ENCODE results near the gene ITPKB.
"Not testable (repeated sequence)": the region's sequence is repeated elsewhere in the genome, so short reads cannot be mapped to it uniquely, and the experiment has no call there.

Gene ITPKB

DNA sequence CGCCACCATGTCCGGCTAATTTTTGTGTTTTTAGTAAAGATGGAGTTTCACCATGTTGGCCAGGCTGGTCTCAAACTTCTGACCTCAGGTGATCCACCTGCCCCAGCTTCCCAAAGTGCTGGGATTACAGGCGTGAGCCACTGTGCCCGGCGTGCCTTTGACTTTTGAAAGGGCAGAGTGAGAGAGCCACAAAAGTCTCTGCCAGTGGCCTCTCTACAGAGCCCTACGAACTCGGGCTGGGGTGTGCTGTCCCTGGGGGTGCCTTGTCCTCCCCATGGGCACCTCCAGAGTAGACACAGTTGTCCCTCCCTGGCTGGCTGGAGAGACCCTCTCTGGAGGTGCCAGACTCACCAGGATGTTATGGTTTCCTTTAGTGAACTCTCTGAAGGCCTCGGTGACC lies 99.9 kb downstream of the ITPKB start:
- not testable (repeated sequence) for H3K36me3 ChIP-seq (ENCODE audit: insufficient read depth, low read length); H3K4me3 ChIP-seq (ENCODE audit: low read length); H2AFZ ChIP-seq (ENCODE audit: low read depth, low read length); H3K4me1 ChIP-seq (ENCODE audit: insufficient read depth, low read length); H3K9me3 ChIP-seq (ENCODE audit: low read length); H3K27me3 ChIP-seq (ENCODE audit: insufficient read depth, low read length)

DNA sequence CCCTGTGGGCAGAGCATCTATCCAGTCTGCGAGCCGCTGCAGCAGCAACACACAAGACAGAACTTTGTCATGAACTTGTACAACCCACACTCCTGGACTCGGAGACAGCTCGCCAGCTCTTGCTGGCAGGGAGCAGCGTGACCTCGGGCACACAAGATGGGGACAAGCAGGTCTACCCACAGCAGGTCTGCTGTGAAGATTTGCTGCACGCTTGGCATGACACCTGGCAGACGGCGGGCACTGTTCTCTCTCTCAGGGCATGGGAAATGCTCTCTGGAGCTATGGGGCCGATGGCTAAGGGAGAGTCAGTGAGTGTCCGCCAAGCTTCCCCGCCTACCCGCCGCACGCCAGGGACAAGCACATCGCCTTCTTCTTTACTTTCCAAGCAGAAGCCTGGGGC lies 100.5 kb downstream of the ITPKB start:
- no peak overlapping the region for H3K4me3 ChIP-seq (ENCODE audit: low read length)
- no peaks in the 10 kb centered on the region for H3K27me3 ChIP-seq (ENCODE audit: insufficient read depth, low read length)
- H2AFZ ChIP-seq (ENCODE audit: low read depth, low read length), result no peak overlapping the region
- no peaks in the 10 kb centered on the region for H3K9me3 ChIP-seq (ENCODE audit: low read length)
- H3K36me3 ChIP-seq (ENCODE audit: insufficient read depth, low read length), result peaks cover 6% of the 10 kb centered on the region
- peaks cover under 1% of the 10 kb centered on the region for H3K4me1 ChIP-seq (ENCODE audit: insufficient read depth, low read length)

DNA sequence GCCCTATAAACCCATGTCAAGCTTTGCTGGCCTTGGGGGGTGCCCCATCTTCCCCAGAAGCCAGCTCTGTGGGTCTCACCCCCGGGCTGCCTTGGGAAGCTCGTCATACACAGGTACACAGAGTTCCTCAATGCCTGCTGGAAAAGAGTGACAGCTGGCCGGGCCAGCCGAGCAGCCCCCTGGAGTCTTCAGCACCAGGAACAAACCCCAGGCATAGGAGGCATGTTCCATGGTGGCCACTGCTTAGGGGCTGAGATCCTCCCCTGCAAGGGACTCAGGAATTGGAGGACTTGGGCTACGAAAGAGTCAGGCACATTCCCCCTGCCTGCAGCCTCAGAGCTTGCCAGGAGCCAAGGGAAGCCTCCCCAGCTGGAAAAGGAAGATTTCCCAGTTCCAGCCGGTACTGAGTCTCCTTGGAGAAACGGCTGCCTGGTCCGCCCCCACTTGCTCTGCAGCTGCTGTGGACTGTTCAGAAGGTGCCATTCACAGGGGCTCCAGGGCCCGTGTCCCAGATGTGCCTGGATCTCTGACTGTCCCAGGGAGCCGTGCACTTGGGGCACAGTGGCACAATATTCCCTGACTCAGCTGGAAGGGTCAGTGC lies 101.0 kb downstream of the ITPKB start:
- H3K36me3 ChIP-seq (ENCODE audit: insufficient read depth, low read length), result peaks cover 6% of the 10 kb centered on the region
- no peak overlapping the region for H2AFZ ChIP-seq (ENCODE audit: low read depth, low read length)
- H3K9me3 ChIP-seq (ENCODE audit: low read length), result no peaks in the 10 kb centered on the region
- H3K4me1 ChIP-seq (ENCODE audit: insufficient read depth, low read length), result no peaks in the 10 kb centered on the region
- no peaks in the 10 kb centered on the region for H3K27me3 ChIP-seq (ENCODE audit: insufficient read depth, low read length)
- no peak overlapping the region for H3K4me3 ChIP-seq (ENCODE audit: low read length)

DNA sequence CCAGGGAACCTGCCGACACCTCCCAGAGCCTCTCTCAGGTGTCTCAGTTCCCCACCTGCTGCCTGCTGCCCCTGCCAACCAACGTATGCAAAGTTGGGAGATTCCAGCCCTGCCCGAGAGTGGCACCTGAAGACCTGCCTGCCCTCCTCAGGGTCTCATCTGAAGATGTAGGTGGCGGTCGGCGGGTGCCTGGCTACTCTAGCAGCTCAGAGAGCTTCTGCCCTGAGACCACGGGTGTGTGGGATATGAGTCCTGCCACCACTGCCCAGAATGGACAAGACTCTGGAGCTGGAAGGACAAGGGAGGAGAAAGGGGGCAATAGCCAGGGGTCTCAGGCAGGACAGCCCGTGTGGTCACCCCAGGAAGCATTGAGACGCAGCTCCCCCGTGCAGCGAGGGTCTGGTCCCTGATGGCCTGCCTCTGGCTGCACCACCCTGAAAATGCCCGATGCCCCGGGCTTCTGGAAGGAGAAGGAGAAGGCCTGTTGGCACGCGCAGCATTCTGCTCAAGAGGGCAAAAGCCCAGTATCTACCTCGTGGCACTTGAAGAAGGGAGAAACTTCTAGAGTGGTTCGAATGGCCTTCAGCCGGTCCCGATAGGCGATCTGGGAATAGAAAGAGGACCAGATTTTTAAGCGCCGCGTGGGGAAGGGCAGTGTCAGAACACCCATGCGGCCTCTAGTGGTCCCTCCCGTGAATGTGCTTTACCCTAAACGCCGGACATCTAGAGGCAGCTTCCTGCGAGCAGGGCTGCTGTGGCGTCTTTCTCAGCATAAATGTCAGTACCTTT lies 101.7 kb downstream of the ITPKB start:
- no peaks in the 10 kb centered on the region for H3K27me3 ChIP-seq (ENCODE audit: insufficient read depth, low read length)
- H3K9me3 ChIP-seq (ENCODE audit: low read length), result no peaks in the 10 kb centered on the region
- no peaks in the 10 kb centered on the region for H3K4me1 ChIP-seq (ENCODE audit: insufficient read depth, low read length)
- no peak overlapping the region for H2AFZ ChIP-seq (ENCODE audit: low read depth, low read length)
- peaks cover 6% of the 10 kb centered on the region for H3K36me3 ChIP-seq (ENCODE audit: insufficient read depth, low read length)
- no peak overlapping the region for H3K4me3 ChIP-seq (ENCODE audit: low read length)

DNA sequence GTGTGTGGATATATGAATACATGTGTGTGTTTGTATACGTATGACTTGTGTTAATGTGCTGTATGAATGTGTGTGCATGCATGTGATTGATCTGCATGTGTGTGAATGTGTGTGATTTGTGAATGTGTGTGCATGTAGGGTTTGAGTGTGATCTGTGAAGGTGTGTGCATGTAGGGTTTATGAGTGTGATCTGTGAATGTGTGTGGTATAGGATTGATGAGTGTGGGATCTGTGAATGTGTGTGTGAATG lies 102.3 kb downstream of the ITPKB start:
- Histone ChIP-seq H3K4me1 (ENCODE audit: insufficient read depth, low read length) (no peaks in the 10 kb centered on the region), H3K27me3 (ENCODE audit: insufficient read depth, low read length) (no peaks in the 10 kb centered on the region)

DNA sequence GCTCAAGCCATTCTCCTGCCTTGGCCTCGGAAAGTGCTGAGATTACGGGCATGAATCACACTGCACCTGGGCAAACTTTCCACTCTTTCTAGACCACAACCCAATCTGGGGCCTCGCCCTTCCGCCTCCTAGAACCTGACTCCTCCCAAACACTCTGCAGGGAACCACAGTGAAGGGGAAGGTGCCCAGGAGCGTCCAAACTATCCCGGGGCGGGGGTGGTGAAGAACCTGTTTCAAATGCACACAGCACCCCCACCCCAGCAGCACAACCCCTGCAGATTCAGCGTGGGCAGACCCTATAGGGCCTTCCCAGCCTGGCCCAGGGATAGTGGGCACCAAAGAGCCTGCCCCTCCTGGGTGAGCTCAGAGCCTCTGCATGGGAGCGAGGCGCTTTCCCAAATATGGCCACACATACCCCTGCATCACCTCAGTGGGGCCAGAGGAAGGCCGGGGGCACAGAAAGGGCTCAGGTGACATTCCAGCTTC lies 103.6 kb downstream of the ITPKB start:
- Histone ChIP-seq H2AFZ (ENCODE audit: low read depth, low read length) (no peak overlapping the region), H3K9me3 (ENCODE audit: low read length) (no peaks in the 10 kb centered on the region), H3K4me1 (ENCODE audit: insufficient read depth, low read length) (no peaks in the 10 kb centered on the region), H3K27me3 (ENCODE audit: insufficient read depth, low read length) (no peaks in the 10 kb centered on the region), H3K36me3 (ENCODE audit: insufficient read depth, low read length) (peaks cover 2% of the 10 kb centered on the region), H3K4me3 (ENCODE audit: low read length) (no peak overlapping the region)

More for the DNA sequence above, 102.3 kb downstream of the ITPKB start:
- no peaks in the 10 kb centered on the region for H3K9me3 ChIP-seq (ENCODE audit: low read length)
- no peak overlapping the region for H3K4me3 ChIP-seq (ENCODE audit: low read length)
- H3K36me3 ChIP-seq (ENCODE audit: insufficient read depth, low read length), result peaks cover 2% of the 10 kb centered on the region
- H2AFZ ChIP-seq (ENCODE audit: low read depth, low read length), result no peak overlapping the region

DNA sequence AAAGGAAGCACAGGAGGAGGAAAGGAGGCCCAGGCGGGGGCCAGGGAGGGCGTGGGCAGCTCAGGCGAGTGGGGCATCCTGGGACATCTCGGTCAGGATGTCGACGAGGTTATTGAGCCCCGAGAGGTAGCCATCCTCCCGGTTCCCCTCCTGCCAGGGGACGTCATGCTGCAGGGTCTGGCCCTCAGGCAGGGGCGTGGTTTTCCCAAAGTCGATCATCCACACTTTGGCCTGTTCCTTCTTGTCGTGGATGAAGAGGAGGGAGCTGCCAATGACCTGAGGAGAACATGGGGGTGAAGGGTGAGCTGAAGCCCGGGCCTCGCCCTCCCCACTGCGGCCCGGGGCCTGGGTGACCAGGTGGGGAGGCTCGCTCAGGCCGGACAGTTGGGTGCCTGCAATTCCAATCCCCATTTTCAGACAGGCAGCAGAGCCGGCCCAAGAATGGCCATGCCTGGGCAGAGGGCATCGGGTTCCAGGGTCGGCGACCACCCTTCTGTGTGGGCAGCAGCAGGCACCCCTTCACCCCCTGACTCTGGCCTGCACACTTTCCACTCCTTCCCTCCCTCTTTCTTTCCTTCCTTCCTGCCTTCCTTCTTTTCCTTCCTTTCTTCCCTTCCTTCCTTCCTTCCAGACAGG lies 104.4 kb downstream of the ITPKB start:
- Histone ChIP-seq H3K36me3 (ENCODE audit: insufficient read depth, low read length) (peaks cover 2% of the 10 kb centered on the region), H2AFZ (ENCODE audit: low read depth, low read length) (no peak overlapping the region), H3K27me3 (ENCODE audit: insufficient read depth, low read length) (no peaks in the 10 kb centered on the region), H3K4me3 (ENCODE audit: low read length) (no peak overlapping the region), H3K4me1 (ENCODE audit: insufficient read depth, low read length) (no peaks in the 10 kb centered on the region), H3K9me3 (ENCODE audit: low read length) (no peaks in the 10 kb centered on the region)

DNA sequence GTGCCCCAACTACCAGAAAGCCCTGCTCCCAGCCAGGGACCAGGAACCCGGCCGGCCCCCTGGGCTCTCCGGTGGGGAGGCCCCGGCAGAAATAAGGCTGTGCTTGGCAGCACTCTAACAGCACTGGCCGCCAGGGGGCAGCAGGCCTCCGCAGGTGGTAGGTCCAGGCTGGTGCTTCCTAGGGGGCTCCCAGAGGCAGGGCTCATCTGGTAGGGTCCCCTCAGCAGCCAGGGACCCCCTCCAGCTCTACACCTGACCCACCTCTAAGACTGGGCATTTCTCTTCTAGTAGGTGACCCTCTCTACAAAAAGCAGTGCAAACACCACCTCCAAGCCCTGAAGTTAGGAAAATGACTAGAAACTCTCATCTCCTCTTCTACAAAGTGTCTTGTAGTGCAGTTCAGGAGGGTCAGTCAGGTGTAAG lies 104.9 kb downstream of the ITPKB start:
- Histone ChIP-seq H3K36me3 (ENCODE audit: insufficient read depth, low read length) (no peaks in the 10 kb centered on the region), H3K4me1 (ENCODE audit: insufficient read depth, low read length) (no peaks in the 10 kb centered on the region), H3K9me3 (ENCODE audit: low read length) (no peaks in the 10 kb centered on the region), H2AFZ (ENCODE audit: low read depth, low read length) (no peak overlapping the region), H3K4me3 (ENCODE audit: low read length) (no peak overlapping the region), H3K27me3 (ENCODE audit: insufficient read depth, low read length) (no peaks in the 10 kb centered on the region)

DNA sequence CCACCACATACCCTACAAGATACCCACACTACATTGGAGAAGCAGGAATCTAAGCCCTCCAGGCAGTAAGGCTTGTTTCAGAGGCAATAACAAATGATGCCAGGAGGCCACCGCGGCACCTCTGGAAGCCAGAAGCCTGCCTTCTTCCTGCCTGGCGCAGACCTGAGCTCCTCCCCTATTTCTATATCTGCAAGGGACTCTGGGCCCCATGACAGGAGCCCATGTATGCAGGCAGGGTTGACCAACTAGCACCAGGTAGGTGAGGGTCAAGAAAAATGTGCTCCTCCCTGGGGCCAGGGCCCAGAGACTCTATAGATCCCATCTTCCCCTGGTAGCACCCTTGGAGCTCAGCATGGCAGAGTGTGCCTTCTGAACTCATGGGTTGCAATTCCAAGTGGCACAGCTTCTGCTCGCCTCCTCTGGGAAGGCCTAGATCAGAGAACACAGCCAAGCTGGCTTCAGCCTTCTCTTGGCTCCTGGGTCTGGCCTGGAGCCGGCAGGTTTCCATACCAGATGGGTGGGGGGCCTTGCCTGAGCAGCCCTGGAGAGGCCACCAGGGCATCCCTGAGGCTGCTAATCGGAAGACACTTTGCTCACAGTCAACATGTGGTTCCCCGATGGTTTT lies 105.4 kb downstream of the ITPKB start:
- Histone ChIP-seq H3K9me3 (ENCODE audit: low read length) (no peaks in the 10 kb centered on the region), H3K36me3 (ENCODE audit: insufficient read depth, low read length) (no peaks in the 10 kb centered on the region), H3K4me3 (ENCODE audit: low read length) (no peak overlapping the region), H3K27me3 (ENCODE audit: insufficient read depth, low read length) (no peaks in the 10 kb centered on the region), H3K4me1 (ENCODE audit: insufficient read depth, low read length) (no peaks in the 10 kb centered on the region), H2AFZ (ENCODE audit: low read depth, low read length) (no peak overlapping the region)

DNA sequence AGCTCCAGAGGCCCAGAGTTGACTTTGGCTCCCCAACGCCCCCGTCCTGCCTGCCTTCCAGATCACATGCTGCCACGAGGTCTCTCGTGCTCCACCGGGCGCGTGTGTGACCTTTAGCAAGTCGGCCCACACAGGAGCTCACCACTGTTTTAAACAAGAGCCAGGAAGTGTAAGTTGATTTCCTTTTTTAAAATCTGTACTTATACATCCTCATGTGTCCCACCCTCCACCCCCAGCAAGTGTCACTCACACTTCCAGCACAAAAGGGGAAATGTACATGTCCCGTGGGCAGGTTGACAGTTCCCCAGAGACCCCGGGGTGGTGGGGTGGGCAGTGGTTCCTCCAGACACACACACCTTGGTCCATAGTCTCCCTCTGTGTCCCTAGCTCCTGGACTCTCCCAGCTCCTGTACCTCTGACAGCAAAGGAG lies 106.1 kb downstream of the ITPKB start:
- Histone ChIP-seq H3K36me3 (ENCODE audit: insufficient read depth, low read length) (no peaks in the 10 kb centered on the region), H2AFZ (ENCODE audit: low read depth, low read length) (no peak overlapping the region), H3K4me1 (ENCODE audit: insufficient read depth, low read length) (no peaks in the 10 kb centered on the region), H3K27me3 (ENCODE audit: insufficient read depth, low read length) (no peaks in the 10 kb centered on the region), H3K4me3 (ENCODE audit: low read length) (no peak overlapping the region), H3K9me3 (ENCODE audit: low read length) (no peaks in the 10 kb centered on the region)

DNA sequence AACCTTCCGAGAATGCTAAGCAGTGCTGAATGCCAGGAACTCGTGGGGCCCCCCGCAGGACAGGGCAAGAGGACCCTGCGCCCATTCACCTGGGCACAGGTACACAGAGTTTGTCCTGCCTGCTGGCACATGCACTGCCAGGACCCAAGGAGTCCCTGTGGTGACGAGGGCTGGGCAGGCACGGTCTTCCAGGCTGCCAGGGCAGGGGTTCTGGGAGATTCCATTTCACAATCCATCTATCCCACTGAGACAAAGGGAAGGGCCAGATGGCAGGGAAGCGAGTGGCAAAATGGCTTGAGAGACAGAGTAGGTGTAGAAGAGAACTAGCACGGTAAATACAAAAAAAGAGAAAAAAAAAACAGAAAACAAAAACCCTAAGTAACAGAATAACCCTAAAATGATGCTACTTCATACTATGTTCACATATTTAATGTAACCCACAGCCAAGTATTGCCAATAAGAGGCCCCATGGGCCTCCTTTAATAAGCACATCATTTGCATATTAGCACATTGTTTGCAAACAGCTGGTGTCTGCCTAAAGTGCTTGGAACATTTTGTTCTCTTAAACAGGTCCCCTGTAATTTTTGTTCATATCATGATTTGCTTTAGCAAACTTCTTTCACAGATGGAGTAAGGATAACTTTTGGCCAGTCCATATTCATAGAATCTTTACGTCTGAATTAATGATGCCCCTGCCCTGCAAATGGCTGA lies 106.8 kb downstream of the ITPKB start:
- Histone ChIP-seq H3K36me3 (ENCODE audit: insufficient read depth, low read length) (no peaks in the 10 kb centered on the region), H3K27me3 (ENCODE audit: insufficient read depth, low read length) (no peaks in the 10 kb centered on the region), H2AFZ (ENCODE audit: low read depth, low read length) (no peak overlapping the region), H3K9me3 (ENCODE audit: low read length) (no peaks in the 10 kb centered on the region), H3K4me3 (ENCODE audit: low read length) (no peak overlapping the region), H3K4me1 (ENCODE audit: insufficient read depth, low read length) (no peaks in the 10 kb centered on the region)

DNA sequence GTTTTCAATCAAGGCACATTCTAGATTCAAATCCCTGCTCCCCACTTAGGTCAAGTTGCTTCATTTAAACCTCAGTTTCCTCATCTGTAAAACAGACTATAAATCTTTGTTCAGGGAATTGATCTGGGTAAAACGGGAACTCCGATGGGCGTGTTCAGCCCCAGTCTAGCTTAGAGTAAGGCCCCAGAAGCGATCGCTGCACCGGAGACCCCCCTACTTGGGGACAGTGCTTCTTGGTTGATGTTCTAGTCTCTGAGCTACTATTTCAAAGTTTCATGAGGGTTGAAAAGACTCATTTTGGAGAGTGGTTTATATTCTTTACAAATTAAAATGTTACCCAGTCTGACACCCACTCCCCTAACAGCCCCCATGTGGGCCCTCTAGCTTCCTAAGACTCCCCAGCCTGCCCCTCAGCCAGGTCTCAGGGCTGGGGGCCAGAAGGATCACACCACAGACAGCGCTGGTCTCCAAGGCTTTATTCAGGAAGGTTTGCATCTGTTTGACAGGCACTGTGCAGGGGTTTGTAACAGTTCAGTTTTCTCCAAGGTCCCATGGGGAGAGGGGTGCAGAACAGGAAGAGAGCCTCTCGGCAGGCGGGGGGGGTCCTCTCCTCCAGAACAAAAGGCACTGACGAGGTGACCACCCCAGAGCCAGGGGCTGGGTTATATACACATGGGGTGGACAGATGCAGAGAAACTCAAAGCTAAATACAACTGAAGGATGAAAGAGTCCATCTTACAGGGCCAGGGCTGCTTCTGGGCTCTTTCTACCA lies 107.7 kb downstream of the ITPKB start:
- Histone ChIP-seq H3K27me3 (ENCODE audit: insufficient read depth, low read length) (no peaks in the 10 kb centered on the region), H3K4me3 (ENCODE audit: low read length) (no peak overlapping the region), H2AFZ (ENCODE audit: low read depth, low read length) (no peak overlapping the region), H3K36me3 (ENCODE audit: insufficient read depth, low read length) (no peaks in the 10 kb centered on the region), H3K9me3 (ENCODE audit: low read length) (peaks cover 3% of the 10 kb centered on the region), H3K4me1 (ENCODE audit: insufficient read depth, low read length) (no peaks in the 10 kb centered on the region)
